GM23338 (cell line): ENCODE results near the gene LCE1C. TPM values are rescaled to one million over a fixed set of nuclear protein-coding genes. Genes with fewer than 3 reads are reported as not detected.

ENCODE experiments used
- ATAC-seq: fragments of 200-7000 bp; cut with Tn5 transposase; 3 replicates; pipeline ENCODE4 v1.9.1; 2020
- DNase-seq: peaks from one replicate; pipeline ENCODE4 v3.0.0-alpha.2; 2015; ENCODE audit warnings: low spot score
- H2AFZ ChIP-seq: fragments of 200-600 bp; sonication (generic); 2 replicates; pipeline ENCODE4 v1.8.0; 2016; ENCODE audit warnings: antibody characterized with exemption, mild to moderate bottlenecking, moderate library complexity
- H3F3A ChIP-seq: fragments of 200-600 bp; sonication (generic); replicated peaks from 2 replicates; pipeline ENCODE4 v1.8.0; 2017; ENCODE audit warnings: antibody characterized with exemption, mixed run types, low read depth
- H3K27ac ChIP-seq: fragments of 200-600 bp; sonication (generic); 2 replicates; pipeline ENCODE4 v1.6.1; 2016; ENCODE audit warnings: low read depth
- H3K27me3 ChIP-seq: fragments of 200-600 bp; sonication (generic); 2 replicates; pipeline ENCODE4 v1.8.0; 2016; ENCODE audit warnings: mild to moderate bottlenecking, mixed run types, moderate library complexity; ENCODE audit not compliant: insufficient read depth
- H3K36me3 ChIP-seq: fragments of 200-600 bp; sonication (generic); 2 replicates; pipeline ENCODE4 v1.8.0; 2016; ENCODE audit warnings: mild to moderate bottlenecking; ENCODE audit not compliant: insufficient read depth
- H3K4me1 ChIP-seq: fragments of 200-600 bp; sonication (generic); 2 replicates; pipeline ENCODE4 v1.8.0; 2016; ENCODE audit warnings: mild to moderate bottlenecking, moderate library complexity; ENCODE audit not compliant: insufficient read depth
- H3K4me2 ChIP-seq: fragments of 200-600 bp; sonication (generic); 2 replicates; pipeline ENCODE4 v1.7.1; 2017; ENCODE audit warnings: mixed run types
- H3K4me3 ChIP-seq: fragments of 200-600 bp; sonication (generic); 2 replicates; pipeline ENCODE4 v1.6.1; 2016; ENCODE audit warnings: mixed run types
- H3K79me2 ChIP-seq: fragments of 200-600 bp; sonication (generic); replicated peaks from 2 replicates; pipeline ENCODE4 v1.8.0; 2017; ENCODE audit warnings: mild to moderate bottlenecking; ENCODE audit not compliant: insufficient read depth
- H3K9me2 ChIP-seq: fragments of 200-600 bp; sonication (generic); 2 replicates; pipeline ENCODE4 v1.8.0; 2017; ENCODE audit not compliant: insufficient read depth
- H4K20me1 ChIP-seq: fragments of 200-600 bp; sonication (generic); replicated peaks from 2 replicates; pipeline ENCODE4 v1.8.0; 2017; ENCODE audit warnings: mild to moderate bottlenecking; ENCODE audit not compliant: insufficient read depth
- H3K27ac Mint-ChIP-seq: 2 replicates; pipeline ENCODE4 v1.8.0; 2020; ENCODE audit warnings: inconsistent platforms, mild to moderate bottlenecking, moderate library complexity, mixed read lengths
- H3K27me3 Mint-ChIP-seq: 3 replicates; pipeline ENCODE4 v1.8.0; 2022; ENCODE audit warnings: low read depth, mild to moderate bottlenecking, moderate library complexity, mixed read lengths, inconsistent platforms; ENCODE audit not compliant: insufficient read depth, poor library complexity
- H3K36me3 Mint-ChIP-seq: 3 replicates; pipeline ENCODE4 v1.8.0; 2021; ENCODE audit warnings: low read depth, mild to moderate bottlenecking, inconsistent platforms, moderate library complexity, mixed read lengths
- H3K4me1 Mint-ChIP-seq: 3 replicates; pipeline ENCODE4 v1.8.0; 2020; ENCODE audit warnings: mild to moderate bottlenecking, inconsistent platforms, mixed read lengths
- H3K4me3 Mint-ChIP-seq: 3 replicates; pipeline ENCODE4 v1.8.0; 2021; ENCODE audit warnings: moderate library complexity, mild to moderate bottlenecking, inconsistent platforms, mixed read lengths
- H3K9me3 Mint-ChIP-seq: 3 replicates; pipeline ENCODE4 v1.8.0; 2020; ENCODE audit warnings: moderate library complexity, mild to moderate bottlenecking, inconsistent platforms, mixed read lengths
- CREB1 ChIP-seq: fragments of 250-450 bp; sonication (Bioruptor Pico); IDR thresholded peaks from 2 replicates; pipeline ENCODE4 v1.5.0; 2020; ENCODE audit warnings: low read depth, mild to moderate bottlenecking, moderate library complexity
- CTCF ChIP-seq, 2 experiments: fragments of 200-600 bp in 1 of 2; sonication (generic) in 1 of 2; conservative IDR thresholded peaks; 2 replicates each; pipeline versions ENCODE4 v1.5.1 to v1.6.1; 2016 to 2017; ENCODE audit warnings: antibody characterized with exemption in 2 of 2, low read depth in 2 of 2, mild to moderate bottlenecking in 2 of 2, moderate library complexity in 1 of 2
- ETS1 ChIP-seq: IDR thresholded peaks from 2 replicates; pipeline ENCODE4 v1.6.1; 2016; ENCODE audit warnings: antibody characterized with exemption
- EZH2 ChIP-seq: fragments of 200-600 bp; sonication (generic); IDR thresholded peaks from one replicate; pipeline ENCODE4 v1.8.0; 2017; ENCODE audit warnings: antibody characterized with exemption, mild to moderate bottlenecking, low read depth; ENCODE audit not compliant: unreplicated experiment
- EZH2phosphoT487 ChIP-seq: fragments of 200-600 bp; sonication (generic); IDR thresholded peaks from one replicate; pipeline ENCODE4 v1.8.1; 2018; ENCODE audit warnings: antibody characterized with exemption; ENCODE audit not compliant: unreplicated experiment
- JUNB ChIP-seq: IDR thresholded peaks from one replicate; pipeline ENCODE4 v1.6.1; 2016; ENCODE audit warnings: antibody characterized with exemption; ENCODE audit not compliant: unreplicated experiment
- NANOG ChIP-seq: IDR thresholded peaks from 2 replicates; pipeline ENCODE4 v1.6.1; 2016; ENCODE audit warnings: antibody characterized with exemption, borderline replicate concordance
- POLR2AphosphoS5 ChIP-seq: IDR thresholded peaks from 2 replicates; pipeline ENCODE4 v1.6.1; 2016; ENCODE audit warnings: antibody characterized with exemption, low read depth
- REST ChIP-seq: IDR thresholded peaks from one replicate; pipeline ENCODE4 v1.6.1; 2018; ENCODE audit warnings: antibody characterized with exemption; ENCODE audit not compliant: unreplicated experiment
- STAT1 ChIP-seq: IDR thresholded peaks from one replicate; pipeline ENCODE4 v1.6.1; 2016; ENCODE audit warnings: antibody characterized with exemption; ENCODE audit not compliant: unreplicated experiment
- ZNF114 ChIP-seq: fragments of 250-450 bp; sonication (Bioruptor Pico); IDR thresholded peaks from 2 replicates; pipeline ENCODE4 v1.5.0; 2020; ENCODE audit warnings: mild to moderate bottlenecking, moderate library complexity
- ZNF331 ChIP-seq: fragments of 250-450 bp; sonication (Bioruptor Pico); IDR thresholded peaks from 2 replicates; pipeline ENCODE4 v1.5.0; 2020; ENCODE audit warnings: low read depth, mild to moderate bottlenecking, moderate library complexity
- ZNF462 ChIP-seq: fragments of 250-450 bp; sonication (Bioruptor Pico); IDR thresholded peaks from 2 replicates; pipeline ENCODE4 v1.5.0; 2020; ENCODE audit warnings: mild to moderate bottlenecking, moderate library complexity
- polyA plus RNA-seq: library from polyadenylated mRNA; unstranded; fragments of >200 nt; fragmentation: Nextera tagmentation; extraction: Ambion mirVana; gene quantifications from 2 replicates; pipeline ENCODE4 v1.2.1, GENCODE V29; 2016
- total RNA-seq: library from RNA; depleted of rRNA; stranded (reverse); fragments of >200 nt; shearing (Covaris generic); gene quantifications from 2 replicates; pipeline ENCODE4 v1.2.3, GENCODE V29; 2014

Gene LCE1C
- total and polyA plus RNA-seq, 2 experiments from 2014 or later = not detected

DNA sequence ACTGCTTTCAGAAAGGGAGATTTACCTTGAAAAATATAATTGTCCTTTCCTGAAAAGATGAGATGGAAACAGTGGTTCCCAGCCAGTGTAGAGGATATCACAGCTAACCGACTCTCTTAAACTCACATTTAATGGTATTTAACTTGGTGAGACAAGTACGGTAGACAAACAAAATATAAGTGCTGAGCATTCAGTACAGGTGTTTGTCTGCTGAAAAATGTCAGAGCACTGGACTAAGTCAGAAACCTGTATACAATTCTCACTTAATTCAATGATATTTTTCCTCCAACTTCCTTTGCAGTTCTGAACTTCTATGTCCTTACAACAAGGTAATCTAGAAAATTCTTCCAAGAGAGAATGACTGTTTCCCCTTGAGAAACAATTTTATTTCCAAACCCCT is 5.2 kb upstream of the LCE1C start, which contains the start of gene LCE1B:
Gene LCE1B (plus strand): TSS at position 301 of the 400 bp plus-strand sequence. CDS start 476 bp downstream, outside the sequence.
- TF ChIP-seq EZH2 = no peak
- TF ChIP-seq NANOG = no peak
- no peak for TF ChIP-seq ZNF462 (CRISPR knock-in tag)
- TF ChIP-seq CTCF (conservative IDR thresholded peaks at IDR 0.05; ENCODE audit: low read depth in 2 of 2) = no peak
- no peak for TF ChIP-seq STAT1
- TF ChIP-seq ETS1 = no peak
- TF ChIP-seq ZNF331 (CRISPR knock-in tag) = no peak
- no peak for TF ChIP-seq REST
- no peak for TF ChIP-seq POLR2AphosphoS5
- TF ChIP-seq JUNB = no peak
- TF ChIP-seq EZH2phosphoT487 = no peak
- no peak for TF ChIP-seq ZNF114
- no peak for TF ChIP-seq CREB1 (CRISPR knock-in tag)
- no peaks in the 10 kb centered on the region for H3K27me3 ChIP-seq
- Mint-ChIP-seq H3K27ac (no peak within 1 kb of the TSS), H3K36me3 (no peaks in the 10 kb centered on the region), H3K4me3 (no peak within 1 kb of the TSS), H3K9me3 (no peaks in the 10 kb centered on the region), H3K27me3 (no peaks in the 10 kb centered on the region), H3K4me1 (peaks cover 2% of the 10 kb centered on the region; the same call in 1 of the 3 replicates)
- H3F3A ChIP-seq = no peaks in the 10 kb centered on the region
- H3K36me3 ChIP-seq = no peaks in the 10 kb centered on the region
- H4K20me1 ChIP-seq = no peaks in the 10 kb centered on the region
- peak within 1 kb of the TSS; percentile 18; the same call in 1 of the 2 replicates for H2AFZ ChIP-seq
- H3K79me2 ChIP-seq = no peaks in the 10 kb centered on the region
- H3K4me1 ChIP-seq = no peaks in the 10 kb centered on the region
- no peak within 1 kb of the TSS for H3K4me2 ChIP-seq
- no peak within 1 kb of the TSS for H3K4me3 ChIP-seq
- 0 out of 2 replicates have a peak, but pooled peaks cover 6% of the 10 kb centered on the region for H3K9me2 ChIP-seq
- no peak within 1 kb of the TSS for H3K27ac ChIP-seq
- DNase-seq = no peak
- ATAC-seq = no peak
